Measurements from ENCODE around the gene TRAK1.

- TF ChIP-seq POLR2A (IDR thresholded peaks at IDR 0.05) (no peak), CTCF (IDR thresholded peaks at IDR 0.05 in 8 of 11, conservative IDR thresholded peaks at IDR 0.05 in 3 of 11) (no peak), POLR2AphosphoS5 (IDR thresholded peaks at IDR 0.05) (no peak)
Observed at GRCh38 chr3:42079701-42080452, 11.3 kb upstream of the TRAK1 start.
